ENCODE measurements around the gene ENTPD1. TPM values are rescaled to one million over a fixed set of nuclear protein-coding genes. Genes with fewer than 3 reads are reported as not detected.
"Not testable (repeated sequence)": the region's sequence is repeated elsewhere in the genome, so short reads cannot be mapped to it uniquely, and the experiment has no call there.

Gene ENTPD1
- total and polyA plus RNA-seq, 4 donors: 18.2 to 110 (median 50.0) TPM

GRCh38 chr10:95881316-95881715 lies 125.4 kb downstream of the ENTPD1 start:
- no peaks in the 10 kb centered on the region for H3K36me3 ChIP-seq (ENCODE audit: control insufficient read depth in 1 of 2, insufficient read depth in 2 of 2, low read length in 1 of 2)
- no peak for DNase-seq
- no peaks in the 10 kb centered on the region for H3K9me3 ChIP-seq (ENCODE audit: control insufficient read depth, low read length)
- peaks cover 0 to 7% of the 10 kb centered on the region in 2 donors for H3K4me1 ChIP-seq (ENCODE audit: control insufficient read depth in 1 of 2, insufficient read depth in 2 of 2, low read length in 2 of 2)
- intact Hi-C loops (cut with DNase I): no loop called here
- H3K27ac ChIP-seq (ENCODE audit: low read depth in 1 of 2, low read length in 2 of 2): peak overlapping the region in 1 of 2 donors; percentile 96
- no peak overlapping the region for H3K4me3 ChIP-seq (ENCODE audit: low read length in 2 of 2)
- no peaks in the 10 kb centered on the region for H3K27me3 ChIP-seq (ENCODE audit: control insufficient read depth in 1 of 2, insufficient read depth in 2 of 2, low read length in 1 of 2)
- ATAC-seq (ENCODE audit: low FRiP score): peak; percentile 74

- no peak overlapping the region for H3K4me3 ChIP-seq (ENCODE audit: low read length in 2 of 2)
- ATAC-seq (ENCODE audit: low FRiP score): no peak
- no peak overlapping the region for H3K27ac ChIP-seq (ENCODE audit: low read depth in 1 of 2, low read length in 2 of 2)
- 66 to 76% methylated on average over 2 of the region's 2 CpGs for WGBS, 2 donors
- intact Hi-C loops (cut with DNase I): no loop called here
- no peaks in the 10 kb centered on the region for H3K4me1 ChIP-seq (ENCODE audit: control insufficient read depth in 1 of 2, insufficient read depth in 2 of 2, low read length in 2 of 2)
- DNase-seq: no peak
- peaks cover 0 to 2% of the 10 kb centered on the region in 2 donors for H3K36me3 ChIP-seq (ENCODE audit: control insufficient read depth in 1 of 2, insufficient read depth in 2 of 2, low read length in 1 of 2)
- H3K27me3 ChIP-seq (ENCODE audit: control insufficient read depth in 1 of 2, insufficient read depth in 2 of 2, low read length in 1 of 2): no peaks in the 10 kb centered on the region
- H3K9me3 ChIP-seq (ENCODE audit: control insufficient read depth, low read length): no peaks in the 10 kb centered on the region
These were observed 133.9 kb downstream of the ENTPD1 start for GRCh38 chr10:95889830-95890229.

GRCh38 chr10:95896071-95896850 lies 140.3 kb downstream of the ENTPD1 start:
- no peaks in the 10 kb centered on the region for H3K9me3 ChIP-seq (ENCODE audit: control insufficient read depth, low read length)
- no peak overlapping the region for H3K27ac ChIP-seq (ENCODE audit: low read depth in 1 of 2, low read length in 2 of 2)
- intact Hi-C loops (cut with DNase I): no loop called here
- peaks cover 3 to 5% of the 10 kb centered on the region in 2 donors for H3K36me3 ChIP-seq (ENCODE audit: control insufficient read depth in 1 of 2, insufficient read depth in 2 of 2, low read length in 1 of 2)
- ATAC-seq (ENCODE audit: low FRiP score): no peak
- no peak overlapping the region for H3K4me3 ChIP-seq (ENCODE audit: low read length in 2 of 2)
- 95 to 96% methylated on average over 4 of the region's 4 CpGs for WGBS, 2 donors
- no peaks in the 10 kb centered on the region for H3K27me3 ChIP-seq (ENCODE audit: control insufficient read depth in 1 of 2, insufficient read depth in 2 of 2, low read length in 1 of 2)
- DNase-seq: no peak
- H3K4me1 ChIP-seq (ENCODE audit: control insufficient read depth in 1 of 2, insufficient read depth in 2 of 2, low read length in 2 of 2): no peaks in the 10 kb centered on the region

- H3K27ac ChIP-seq (ENCODE audit: low read depth in 1 of 2, low read length in 2 of 2): peak overlapping the region in 1 of 2 donors; percentile 8
- H3K4me3 ChIP-seq (ENCODE audit: low read length in 2 of 2); intact Hi-C loops (cut with DNase I); DNase-seq; H3K9me3 ChIP-seq (ENCODE audit: control insufficient read depth, low read length); H3K27me3 ChIP-seq (ENCODE audit: control insufficient read depth in 1 of 2, insufficient read depth in 2 of 2, low read length in 1 of 2); ATAC-seq (ENCODE audit: low FRiP score); H3K36me3 ChIP-seq (ENCODE audit: control insufficient read depth in 1 of 2, insufficient read depth in 2 of 2, low read length in 1 of 2); H3K4me1 ChIP-seq (ENCODE audit: control insufficient read depth in 1 of 2, insufficient read depth in 2 of 2, low read length in 2 of 2): not testable (repeated sequence)
- 96 to 98% methylated on average over 12 of the region's 12 CpGs for WGBS, 2 donors
These were observed 150.1 kb downstream of the ENTPD1 start for GRCh38 chr10:95905897-95906580.

GRCh38 chr10:95906677-95907455 lies 150.9 kb downstream of the ENTPD1 start:
- intact Hi-C loops (cut with DNase I): no loop called here
- Histone ChIP-seq H3K4me1 (ENCODE audit: control insufficient read depth in 1 of 2, insufficient read depth in 2 of 2, low read length in 2 of 2) (peaks cover 0 to 5% of the 10 kb centered on the region in 2 donors), H3K27ac (ENCODE audit: low read depth in 1 of 2, low read length in 2 of 2) (peak overlapping the region; percentile 34 to 87), H3K36me3 (ENCODE audit: control insufficient read depth in 1 of 2, insufficient read depth in 2 of 2, low read length in 1 of 2) (no peaks in the 10 kb centered on the region), H3K4me3 (ENCODE audit: low read length in 2 of 2) (peak overlapping the region; percentile 53 to 65), H3K27me3 (ENCODE audit: control insufficient read depth in 1 of 2, insufficient read depth in 2 of 2, low read length in 1 of 2) (no peaks in the 10 kb centered on the region), H3K9me3 (ENCODE audit: control insufficient read depth, low read length) (no peaks in the 10 kb centered on the region)
- ATAC-seq (ENCODE audit: low FRiP score) (peak; percentile 82), DNase-seq (peak in 1 of 2 donors; percentile 60)
- 7 to 8% methylated on average over 22 of the region's 22 CpGs for WGBS, 2 donors

- ATAC-seq (ENCODE audit: low FRiP score) (peak; percentile 95), DNase-seq (peak; percentile 90 to 95)
- no peaks in the 10 kb centered on the region for H3K27me3 ChIP-seq (ENCODE audit: control insufficient read depth in 1 of 2, insufficient read depth in 2 of 2, low read length in 1 of 2)
- no peaks in the 10 kb centered on the region for H3K36me3 ChIP-seq (ENCODE audit: control insufficient read depth in 1 of 2, insufficient read depth in 2 of 2, low read length in 1 of 2)
- no peaks in the 10 kb centered on the region for H3K9me3 ChIP-seq (ENCODE audit: control insufficient read depth, low read length)
- 0% methylated on average over 57 to 69 of the region's 69 CpGs for WGBS, 2 donors
- peak within 1 kb of the TSS; percentile 34 to 87 for H3K27ac ChIP-seq (ENCODE audit: low read depth in 1 of 2, low read length in 2 of 2)
- peaks cover 0 to 3% of the 10 kb centered on the region in 2 donors for H3K4me1 ChIP-seq (ENCODE audit: control insufficient read depth in 1 of 2, insufficient read depth in 2 of 2, low read length in 2 of 2)
- intact Hi-C loops (cut with DNase I): no loop called here
- peak within 1 kb of the TSS; percentile 53 to 65 for H3K4me3 ChIP-seq (ENCODE audit: low read length in 2 of 2)
These were observed 151.7 kb downstream of the ENTPD1 start, which contains the start of gene CC2D2B for GRCh38 chr10:95907456-95908253. TSS of gene CC2D2B (plus strand) at chr10:95907975. CDS start at chr10:95911324, 3,349 bp downstream.

- Histone ChIP-seq H3K27ac (ENCODE audit: low read depth in 1 of 2, low read length in 2 of 2) (no peak overlapping the region), H3K4me3 (ENCODE audit: low read length in 2 of 2) (no peak overlapping the region)
These were observed 152.5 kb downstream of the ENTPD1 start for GRCh38 chr10:95908450-95908849.

GRCh38 chr10:95909561-95909960 lies 153.6 kb downstream of the ENTPD1 start:
- WGBS, 2 donors: 96 to 97% methylated on average over 2 of the region's 2 CpGs
- intact Hi-C loops (cut with DNase I): no loop called here
- Histone ChIP-seq H3K36me3 (ENCODE audit: control insufficient read depth in 1 of 2, insufficient read depth in 2 of 2, low read length in 1 of 2) (no peaks in the 10 kb centered on the region), H3K9me3 (ENCODE audit: control insufficient read depth, low read length) (no peaks in the 10 kb centered on the region), H3K27me3 (ENCODE audit: control insufficient read depth in 1 of 2, insufficient read depth in 2 of 2, low read length in 1 of 2) (no peaks in the 10 kb centered on the region), H3K4me1 (ENCODE audit: control insufficient read depth in 1 of 2, insufficient read depth in 2 of 2, low read length in 2 of 2) (no peaks in the 10 kb centered on the region), H3K27ac (ENCODE audit: low read depth in 1 of 2, low read length in 2 of 2) (no peak overlapping the region), H3K4me3 (ENCODE audit: low read length in 2 of 2) (no peak overlapping the region)
- DNase-seq (no peak), ATAC-seq (ENCODE audit: low FRiP score) (no peak)

More at GRCh38 chr10:95908450-95908849, 152.5 kb downstream of the ENTPD1 start:
- intact Hi-C loops (cut with DNase I): no loop called here
- no peaks in the 10 kb centered on the region for H3K36me3 ChIP-seq (ENCODE audit: control insufficient read depth in 1 of 2, insufficient read depth in 2 of 2, low read length in 1 of 2)
- H3K9me3 ChIP-seq (ENCODE audit: control insufficient read depth, low read length): no peaks in the 10 kb centered on the region
- ATAC-seq (ENCODE audit: low FRiP score) (no peak), DNase-seq (no peak)
- 48% methylated on average over 4 of the region's 4 CpGs for WGBS, 2 donors
- no peaks in the 10 kb centered on the region for H3K27me3 ChIP-seq (ENCODE audit: control insufficient read depth in 1 of 2, insufficient read depth in 2 of 2, low read length in 1 of 2)
- H3K4me1 ChIP-seq (ENCODE audit: control insufficient read depth in 1 of 2, insufficient read depth in 2 of 2, low read length in 2 of 2): peaks cover 0 to 3% of the 10 kb centered on the region in 2 donors

Data from aorta (tissue), 5 donors.